Measurements from ENCODE around the gene HIPK4.

DNA sequence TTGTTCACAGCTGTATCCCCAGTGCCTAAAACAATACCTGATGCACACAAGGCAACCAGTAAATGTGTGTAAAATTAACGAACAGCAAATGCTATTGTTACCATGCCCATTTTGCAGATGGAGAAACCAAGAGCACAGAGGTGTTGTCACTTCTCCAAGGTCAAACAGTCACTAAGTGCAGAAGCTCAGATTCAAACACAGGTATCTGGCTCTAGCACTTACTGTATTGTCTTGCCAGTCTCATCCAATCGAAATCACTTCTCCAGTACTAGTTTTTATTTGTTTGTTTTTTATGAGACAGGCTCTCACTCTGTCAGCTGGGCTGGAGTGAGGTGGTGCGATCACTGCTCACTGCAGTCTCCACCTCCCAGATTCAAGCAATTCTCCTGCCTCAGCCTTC lies 27.8 kb downstream of the HIPK4 start:
- TF ChIP-seq CTCF (conservative IDR thresholded peaks at IDR 0.05; ENCODE audit: low read depth, low read length) (no peak), EZH2 (IDR thresholded peaks at IDR 0.05; ENCODE audit: borderline replicate concordance, low read depth, low read length, poor library complexity, severe bottlenecking) (no peak)
